Measurements from ENCODE around the gene EYS.

DNA sequence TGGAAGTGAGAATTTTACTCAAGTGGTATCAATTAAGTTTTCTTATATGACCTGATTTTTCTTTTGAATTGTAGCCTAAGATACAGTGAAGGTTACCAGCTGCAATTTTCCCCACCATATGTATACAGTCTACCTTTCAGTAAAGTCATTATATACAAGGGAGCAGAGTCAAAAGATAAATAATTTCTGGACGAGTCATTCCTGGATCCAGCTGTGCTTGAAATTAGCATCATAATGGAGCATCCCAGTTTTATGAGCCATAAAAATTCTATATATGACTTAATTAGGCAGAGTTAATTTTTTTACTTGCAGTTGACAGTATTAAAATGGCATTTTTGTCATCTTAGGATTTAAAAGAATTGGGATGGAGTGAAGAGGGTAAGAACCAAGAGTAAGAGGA, 1063.0 kb downstream of the EYS start:
- TF ChIP-seq POLR2A (IDR thresholded peaks at IDR 0.05; ENCODE audit: borderline replicate concordance, extremely low read depth, insufficient read depth, insufficient read length) (no peak), CBX3 (IDR thresholded peaks at IDR 0.05; ENCODE audit: low read depth) (no peak), YY1 (IDR thresholded peaks at IDR 0.05; ENCODE audit: extremely low read depth, insufficient replicate concordance, low read depth, low read length) (no peak), TCF7L2 (IDR thresholded peaks at IDR 0.05; ENCODE audit: borderline replicate concordance, extremely low read depth, insufficient read depth, insufficient read length) (no peak), ZNF274 (IDR thresholded peaks at IDR 0.05; ENCODE audit: low read depth, low read length) (no peak)
- TF ChIP-seq, protein P1, sequence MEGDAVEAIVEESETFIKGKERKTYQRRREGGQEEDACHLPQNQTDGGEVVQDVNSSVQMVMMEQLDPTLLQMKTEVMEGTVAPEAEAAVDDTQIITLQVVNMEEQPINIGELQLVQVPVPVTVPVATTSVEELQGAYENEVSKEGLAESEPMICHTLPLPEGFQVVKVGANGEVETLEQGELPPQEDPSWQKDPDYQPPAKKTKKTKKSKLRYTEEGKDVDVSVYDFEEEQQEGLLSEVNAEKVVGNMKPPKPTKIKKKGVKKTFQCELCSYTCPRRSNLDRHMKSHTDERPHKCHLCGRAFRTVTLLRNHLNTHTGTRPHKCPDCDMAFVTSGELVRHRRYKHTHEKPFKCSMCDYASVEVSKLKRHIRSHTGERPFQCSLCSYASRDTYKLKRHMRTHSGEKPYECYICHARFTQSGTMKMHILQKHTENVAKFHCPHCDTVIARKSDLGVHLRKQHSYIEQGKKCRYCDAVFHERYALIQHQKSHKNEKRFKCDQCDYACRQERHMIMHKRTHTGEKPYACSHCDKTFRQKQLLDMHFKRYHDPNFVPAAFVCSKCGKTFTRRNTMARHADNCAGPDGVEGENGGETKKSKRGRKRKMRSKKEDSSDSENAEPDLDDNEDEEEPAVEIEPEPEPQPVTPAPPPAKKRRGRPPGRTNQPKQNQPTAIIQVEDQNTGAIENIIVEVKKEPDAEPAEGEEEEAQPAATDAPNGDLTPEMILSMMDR (IDR thresholded peaks at IDR 0.05 in 2 of 3, conservative IDR thresholded peaks at IDR 0.05 in 1 of 3; ENCODE audit: borderline replicate concordance in 1 of 3, insufficient read depth in 1 of 3, low read depth in 2 of 3, low read length in 2 of 3): no peak
- TF ChIP-seq, protein P2, sequence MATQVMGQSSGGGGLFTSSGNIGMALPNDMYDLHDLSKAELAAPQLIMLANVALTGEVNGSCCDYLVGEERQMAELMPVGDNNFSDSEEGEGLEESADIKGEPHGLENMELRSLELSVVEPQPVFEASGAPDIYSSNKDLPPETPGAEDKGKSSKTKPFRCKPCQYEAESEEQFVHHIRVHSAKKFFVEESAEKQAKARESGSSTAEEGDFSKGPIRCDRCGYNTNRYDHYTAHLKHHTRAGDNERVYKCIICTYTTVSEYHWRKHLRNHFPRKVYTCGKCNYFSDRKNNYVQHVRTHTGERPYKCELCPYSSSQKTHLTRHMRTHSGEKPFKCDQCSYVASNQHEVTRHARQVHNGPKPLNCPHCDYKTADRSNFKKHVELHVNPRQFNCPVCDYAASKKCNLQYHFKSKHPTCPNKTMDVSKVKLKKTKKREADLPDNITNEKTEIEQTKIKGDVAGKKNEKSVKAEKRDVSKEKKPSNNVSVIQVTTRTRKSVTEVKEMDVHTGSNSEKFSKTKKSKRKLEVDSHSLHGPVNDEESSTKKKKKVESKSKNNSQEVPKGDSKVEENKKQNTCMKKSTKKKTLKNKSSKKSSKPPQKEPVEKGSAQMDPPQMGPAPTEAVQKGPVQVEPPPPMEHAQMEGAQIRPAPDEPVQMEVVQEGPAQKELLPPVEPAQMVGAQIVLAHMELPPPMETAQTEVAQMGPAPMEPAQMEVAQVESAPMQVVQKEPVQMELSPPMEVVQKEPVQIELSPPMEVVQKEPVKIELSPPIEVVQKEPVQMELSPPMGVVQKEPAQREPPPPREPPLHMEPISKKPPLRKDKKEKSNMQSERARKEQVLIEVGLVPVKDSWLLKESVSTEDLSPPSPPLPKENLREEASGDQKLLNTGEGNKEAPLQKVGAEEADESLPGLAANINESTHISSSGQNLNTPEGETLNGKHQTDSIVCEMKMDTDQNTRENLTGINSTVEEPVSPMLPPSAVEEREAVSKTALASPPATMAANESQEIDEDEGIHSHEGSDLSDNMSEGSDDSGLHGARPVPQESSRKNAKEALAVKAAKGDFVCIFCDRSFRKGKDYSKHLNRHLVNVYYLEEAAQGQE (IDR thresholded peaks at IDR 0.05; ENCODE audit: low read depth): no peak
- TF ChIP-seq, protein P3, sequence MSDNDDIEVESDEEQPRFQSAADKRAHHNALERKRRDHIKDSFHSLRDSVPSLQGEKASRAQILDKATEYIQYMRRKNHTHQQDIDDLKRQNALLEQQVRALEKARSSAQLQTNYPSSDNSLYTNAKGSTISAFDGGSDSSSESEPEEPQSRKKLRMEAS (IDR thresholded peaks at IDR 0.05): no peak
